ENCODE measurements around the gene SPATA2. TPM values are rescaled to one million over a fixed set of nuclear protein-coding genes. Genes with fewer than 3 reads are reported as not detected.

The SPATA2 gene
- total RNA-seq, 1 experiment from 2014 or later, result 6.6 TPM

DNA sequence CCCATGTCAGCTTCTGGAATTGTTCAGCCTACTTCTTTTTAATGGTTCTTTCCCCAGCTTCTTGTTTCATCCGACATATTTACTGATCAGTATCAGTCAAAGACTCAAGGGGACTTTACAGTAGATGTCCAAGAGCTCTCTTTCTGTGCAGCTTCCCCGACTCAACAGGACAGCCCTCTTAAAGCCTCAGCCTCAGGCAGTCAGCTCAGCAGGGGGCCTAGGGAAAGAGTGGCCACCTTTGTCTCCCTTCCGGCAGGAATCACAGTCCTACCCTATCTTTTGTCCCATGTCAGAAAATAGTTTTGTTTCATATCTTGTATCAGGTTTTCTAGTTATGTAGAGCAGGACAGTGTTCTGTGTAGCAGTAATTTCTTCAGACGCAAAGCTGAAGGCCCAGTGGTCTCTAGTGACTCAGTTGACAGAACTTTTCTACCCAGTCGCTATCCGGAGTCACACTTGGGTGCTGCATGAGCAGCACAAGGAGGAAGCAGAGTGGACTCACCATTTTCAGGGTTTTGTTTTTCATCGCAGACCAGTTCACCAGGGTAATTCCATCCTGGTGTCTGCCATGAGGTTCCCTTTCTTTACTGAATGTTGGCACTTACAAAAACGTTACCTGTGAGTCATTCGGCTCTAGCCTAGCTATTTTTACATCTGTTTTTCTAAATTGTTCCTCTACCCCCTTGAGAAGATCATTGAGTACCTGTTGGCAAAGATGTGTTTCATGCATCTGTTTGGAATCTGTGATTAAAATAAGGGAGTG lies 47.7 kb downstream of the SPATA2 start:
- ATAC-seq, result no peak
- intact Hi-C loops (cut with micrococcal nuclease), result no loop called here
- POLR2A ChIA-PET, result no interaction called here

DNA sequence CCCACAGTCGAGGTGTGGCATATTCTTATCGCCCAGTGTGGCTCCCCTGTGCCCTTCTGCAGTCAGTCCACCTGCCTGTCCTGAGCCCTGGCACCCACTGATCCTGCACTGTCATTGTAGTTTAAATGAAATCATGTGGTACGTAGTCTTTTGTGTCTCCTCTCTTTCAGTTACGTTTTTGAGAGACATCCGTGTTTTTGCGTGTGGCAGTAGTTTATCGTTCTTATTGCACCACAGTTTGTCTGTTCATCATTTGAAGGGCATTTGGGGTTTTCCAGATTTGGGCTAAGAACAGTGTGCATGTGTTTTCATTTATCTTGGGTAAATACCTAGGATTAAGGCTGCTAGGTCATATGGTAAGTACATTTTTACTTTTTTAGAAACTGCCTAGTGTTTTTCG lies 49.3 kb downstream of the SPATA2 start:
- no peak overlapping the region for H3K9ac ChIP-seq (ENCODE audit: low read length)
- ATAC-seq (no peak), DNase-seq (ENCODE audit: low read depth, low spot score) (no peak)
- no peak overlapping the region for H3K27ac ChIP-seq (ENCODE audit: low read depth, low read length)
- H3K4me2 ChIP-seq (ENCODE audit: low read length), result no peak overlapping the region
- CTCF ChIA-PET, result no interaction called here
- H4K20me1 ChIP-seq (ENCODE audit: insufficient read depth), result no peaks in the 10 kb centered on the region
- no peaks in the 10 kb centered on the region for H3K9me3 ChIP-seq (ENCODE audit: control insufficient read depth in 1 of 2, insufficient read depth in 1 of 2, low read depth in 1 of 2, low read length in 2 of 2)
- POLR2A ChIA-PET, result no interaction called here
- H3K9me2 ChIP-seq (ENCODE audit: insufficient read depth), result no peaks in the 10 kb centered on the region
- no peaks in the 10 kb centered on the region for H3K4me1 ChIP-seq (ENCODE audit: control insufficient read depth in 1 of 2, insufficient read depth in 2 of 2, low read length in 2 of 2)
- H3K36me3 ChIP-seq (ENCODE audit: control insufficient read depth in 1 of 2, insufficient read depth in 2 of 2, low read length in 2 of 2), result no peaks in the 10 kb centered on the region; a peak in 1 of 4 replicates
- no peaks in the 10 kb centered on the region for H3K79me2 ChIP-seq (ENCODE audit: insufficient read depth, low read length)
- H2AFZ ChIP-seq (ENCODE audit: low read depth, low read length, poor library complexity, severe bottlenecking), result no peak overlapping the region
- no peaks in the 10 kb centered on the region for H3K27me3 ChIP-seq (ENCODE audit: insufficient read depth, low read length)
- H3K4me3 ChIP-seq (replicated peaks in 1 of 2; ENCODE audit: low read depth in 1 of 2, low read length in 2 of 2), result no peak overlapping the region
- no TSS peak for BruUV-seq (replicated peaks)
- RAD21 ChIA-PET (ENCODE audit: low non-redundant PET in 1 of 2, low total read pairs in 2 of 2, uncharacterized antibody in 2 of 2, unreplicated experiment in 2 of 2), result no interaction called here
- intact Hi-C loops (cut with micrococcal nuclease), result no loop called here
- no peak for TF ChIP-seq EZH2phosphoT487 (IDR thresholded peaks at IDR 0.05; ENCODE audit: borderline replicate concordance)
- TF ChIP-seq CEBPB (IDR thresholded peaks at IDR 0.05; ENCODE audit: low read depth), result no peak
- TF ChIP-seq, protein P1, sequence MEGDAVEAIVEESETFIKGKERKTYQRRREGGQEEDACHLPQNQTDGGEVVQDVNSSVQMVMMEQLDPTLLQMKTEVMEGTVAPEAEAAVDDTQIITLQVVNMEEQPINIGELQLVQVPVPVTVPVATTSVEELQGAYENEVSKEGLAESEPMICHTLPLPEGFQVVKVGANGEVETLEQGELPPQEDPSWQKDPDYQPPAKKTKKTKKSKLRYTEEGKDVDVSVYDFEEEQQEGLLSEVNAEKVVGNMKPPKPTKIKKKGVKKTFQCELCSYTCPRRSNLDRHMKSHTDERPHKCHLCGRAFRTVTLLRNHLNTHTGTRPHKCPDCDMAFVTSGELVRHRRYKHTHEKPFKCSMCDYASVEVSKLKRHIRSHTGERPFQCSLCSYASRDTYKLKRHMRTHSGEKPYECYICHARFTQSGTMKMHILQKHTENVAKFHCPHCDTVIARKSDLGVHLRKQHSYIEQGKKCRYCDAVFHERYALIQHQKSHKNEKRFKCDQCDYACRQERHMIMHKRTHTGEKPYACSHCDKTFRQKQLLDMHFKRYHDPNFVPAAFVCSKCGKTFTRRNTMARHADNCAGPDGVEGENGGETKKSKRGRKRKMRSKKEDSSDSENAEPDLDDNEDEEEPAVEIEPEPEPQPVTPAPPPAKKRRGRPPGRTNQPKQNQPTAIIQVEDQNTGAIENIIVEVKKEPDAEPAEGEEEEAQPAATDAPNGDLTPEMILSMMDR (IDR thresholded peaks at IDR 0.05 in 2 of 3, conservative IDR thresholded peaks at IDR 0.05 in 1 of 3; ENCODE audit: borderline replicate concordance in 1 of 3, insufficient read depth in 1 of 3, low read depth in 2 of 3, low read length in 2 of 3), result no peak
- no peak for TF ChIP-seq POLR2A (IDR thresholded peaks at IDR 0.05; ENCODE audit: borderline replicate concordance, extremely low read depth, insufficient read depth, insufficient read length)
- TF ChIP-seq, protein P2, sequence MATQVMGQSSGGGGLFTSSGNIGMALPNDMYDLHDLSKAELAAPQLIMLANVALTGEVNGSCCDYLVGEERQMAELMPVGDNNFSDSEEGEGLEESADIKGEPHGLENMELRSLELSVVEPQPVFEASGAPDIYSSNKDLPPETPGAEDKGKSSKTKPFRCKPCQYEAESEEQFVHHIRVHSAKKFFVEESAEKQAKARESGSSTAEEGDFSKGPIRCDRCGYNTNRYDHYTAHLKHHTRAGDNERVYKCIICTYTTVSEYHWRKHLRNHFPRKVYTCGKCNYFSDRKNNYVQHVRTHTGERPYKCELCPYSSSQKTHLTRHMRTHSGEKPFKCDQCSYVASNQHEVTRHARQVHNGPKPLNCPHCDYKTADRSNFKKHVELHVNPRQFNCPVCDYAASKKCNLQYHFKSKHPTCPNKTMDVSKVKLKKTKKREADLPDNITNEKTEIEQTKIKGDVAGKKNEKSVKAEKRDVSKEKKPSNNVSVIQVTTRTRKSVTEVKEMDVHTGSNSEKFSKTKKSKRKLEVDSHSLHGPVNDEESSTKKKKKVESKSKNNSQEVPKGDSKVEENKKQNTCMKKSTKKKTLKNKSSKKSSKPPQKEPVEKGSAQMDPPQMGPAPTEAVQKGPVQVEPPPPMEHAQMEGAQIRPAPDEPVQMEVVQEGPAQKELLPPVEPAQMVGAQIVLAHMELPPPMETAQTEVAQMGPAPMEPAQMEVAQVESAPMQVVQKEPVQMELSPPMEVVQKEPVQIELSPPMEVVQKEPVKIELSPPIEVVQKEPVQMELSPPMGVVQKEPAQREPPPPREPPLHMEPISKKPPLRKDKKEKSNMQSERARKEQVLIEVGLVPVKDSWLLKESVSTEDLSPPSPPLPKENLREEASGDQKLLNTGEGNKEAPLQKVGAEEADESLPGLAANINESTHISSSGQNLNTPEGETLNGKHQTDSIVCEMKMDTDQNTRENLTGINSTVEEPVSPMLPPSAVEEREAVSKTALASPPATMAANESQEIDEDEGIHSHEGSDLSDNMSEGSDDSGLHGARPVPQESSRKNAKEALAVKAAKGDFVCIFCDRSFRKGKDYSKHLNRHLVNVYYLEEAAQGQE (IDR thresholded peaks at IDR 0.05; ENCODE audit: low read depth), result no peak
- TF ChIP-seq SIN3A (IDR thresholded peaks at IDR 0.05; ENCODE audit: low read depth), result no peak
- no peak for TF ChIP-seq RAD21 (IDR thresholded peaks at IDR 0.05; ENCODE audit: low read depth)
- TF ChIP-seq SP1 (IDR thresholded peaks at IDR 0.05; ENCODE audit: low read depth), result no peak
- no peak for TF ChIP-seq EGR1 (IDR thresholded peaks at IDR 0.05; ENCODE audit: low read depth)
- no peak for TF ChIP-seq ELF1 (IDR thresholded peaks at IDR 0.05; ENCODE audit: borderline replicate concordance, low read depth)
- no peak for TF ChIP-seq POLR2AphosphoS5 (IDR thresholded peaks at IDR 0.05; ENCODE audit: low read depth, low read length)
- TF ChIP-seq, protein P3, sequence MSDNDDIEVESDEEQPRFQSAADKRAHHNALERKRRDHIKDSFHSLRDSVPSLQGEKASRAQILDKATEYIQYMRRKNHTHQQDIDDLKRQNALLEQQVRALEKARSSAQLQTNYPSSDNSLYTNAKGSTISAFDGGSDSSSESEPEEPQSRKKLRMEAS (IDR thresholded peaks at IDR 0.05), result no peak

More for the DNA sequence above, 47.7 kb downstream of the SPATA2 start:
- ChIA-PET RAD21 (ENCODE audit: low non-redundant PET in 1 of 2, low total read pairs in 2 of 2, uncharacterized antibody in 2 of 2, unreplicated experiment in 2 of 2) (no interaction called here), CTCF (no interaction called here)
- no peak overlapping the region for H3K4me3 ChIP-seq (replicated peaks in 1 of 2; ENCODE audit: low read depth in 1 of 2, low read length in 2 of 2)
- no peaks in the 10 kb centered on the region for H3K9me2 ChIP-seq (ENCODE audit: insufficient read depth)
- H3K9me3 ChIP-seq (ENCODE audit: control insufficient read depth in 1 of 2, insufficient read depth in 1 of 2, low read depth in 1 of 2, low read length in 2 of 2), result no peaks in the 10 kb centered on the region
- no peak overlapping the region for H3K27ac ChIP-seq (ENCODE audit: low read depth, low read length)
- H3K9ac ChIP-seq (ENCODE audit: low read length), result no peak overlapping the region
- DNase-seq (ENCODE audit: low read depth, low spot score), result no peak
- no peak overlapping the region for H3K4me2 ChIP-seq (ENCODE audit: low read length)
- no peaks in the 10 kb centered on the region for H3K4me1 ChIP-seq (ENCODE audit: control insufficient read depth in 1 of 2, insufficient read depth in 2 of 2, low read length in 2 of 2)
- H3K27me3 ChIP-seq (ENCODE audit: insufficient read depth, low read length), result no peaks in the 10 kb centered on the region
- TF ChIP-seq YY1 (IDR thresholded peaks at IDR 0.05; ENCODE audit: extremely low read depth, insufficient replicate concordance, low read depth, low read length) (no peak), ELF1 (IDR thresholded peaks at IDR 0.05; ENCODE audit: borderline replicate concordance, low read depth) (no peak), POLR2A (IDR thresholded peaks at IDR 0.05; ENCODE audit: borderline replicate concordance, extremely low read depth, insufficient read depth, insufficient read length) (no peak), FOSL1 (IDR thresholded peaks at IDR 0.05; ENCODE audit: low read depth) (no peak), CEBPB (IDR thresholded peaks at IDR 0.05; ENCODE audit: low read depth) (no peak), SIN3A (IDR thresholded peaks at IDR 0.05; ENCODE audit: low read depth) (no peak), SP1 (IDR thresholded peaks at IDR 0.05; ENCODE audit: low read depth) (no peak), TCF7L2 (IDR thresholded peaks at IDR 0.05; ENCODE audit: borderline replicate concordance, extremely low read depth, insufficient read depth, insufficient read length) (no peak)
- H3K79me2 ChIP-seq (ENCODE audit: insufficient read depth, low read length), result no peaks in the 10 kb centered on the region
- H2AFZ ChIP-seq (ENCODE audit: low read depth, low read length, poor library complexity, severe bottlenecking), result no peak overlapping the region
- no peaks in the 10 kb centered on the region; a peak in 1 of 4 replicates for H3K36me3 ChIP-seq (ENCODE audit: control insufficient read depth in 1 of 2, insufficient read depth in 2 of 2, low read length in 2 of 2)
- BruUV-seq (replicated peaks), result no TSS peak
- H4K20me1 ChIP-seq (ENCODE audit: insufficient read depth), result no peaks in the 10 kb centered on the region
